Activated T-cell treated with anti-CD3 and anti-CD28 coated beads for 48 hours (primary cell): ENCODE data around the gene PCSK6.
A peak's percentile ranks its signal among the peaks of the same experiment; 100 is the strongest.

Source experiments
- DNase-seq: peaks from one replicate; pipeline ENCODE4 v3.0.0-alpha.2; 2020; ENCODE audit warnings: low read depth

PCSK6 gene

GRCh38 chr15:101498717-101499480 is 9.4 kb upstream of the PCSK6 start:
- DNase-seq, result no peak

DNA sequence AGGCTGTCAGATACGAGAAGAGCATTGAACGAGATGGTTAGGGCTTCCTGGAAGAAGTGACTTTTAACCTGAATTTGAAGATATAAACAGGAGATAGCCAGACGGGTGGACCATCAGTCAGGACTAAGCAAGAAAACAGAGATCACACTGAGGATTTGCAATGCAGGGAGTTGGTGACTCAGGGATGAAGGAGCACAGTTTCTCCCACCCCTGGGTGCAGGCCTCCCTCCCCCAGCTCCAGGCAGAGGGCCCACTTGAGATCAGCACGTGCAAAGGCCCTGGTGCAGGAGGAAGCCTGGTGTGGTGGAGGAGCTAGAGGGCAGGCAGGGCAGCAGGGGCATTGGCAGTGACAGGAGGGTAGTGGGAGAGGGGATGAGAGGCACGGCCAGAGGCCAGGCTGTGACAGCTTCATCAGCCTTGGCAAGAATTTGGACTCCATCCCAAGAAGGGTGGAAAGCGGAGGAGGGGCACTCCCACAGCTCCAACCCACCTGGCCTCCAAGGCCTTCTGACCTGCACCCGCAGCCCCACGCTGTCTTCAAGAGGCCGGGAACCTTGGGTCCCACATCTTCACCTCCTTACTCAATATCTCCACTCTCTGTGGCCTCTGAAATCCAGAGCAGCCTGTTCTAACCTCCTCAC is 8.7 kb upstream of the PCSK6 start:
- no peak for DNase-seq

- no peak for DNase-seq
These were observed 8.1 kb upstream of the PCSK6 start for GRCh38 chr15:101497484-101498034.

GRCh38 chr15:101497017-101497416 is 7.5 kb upstream of the PCSK6 start:
- no peak for DNase-seq

DNA sequence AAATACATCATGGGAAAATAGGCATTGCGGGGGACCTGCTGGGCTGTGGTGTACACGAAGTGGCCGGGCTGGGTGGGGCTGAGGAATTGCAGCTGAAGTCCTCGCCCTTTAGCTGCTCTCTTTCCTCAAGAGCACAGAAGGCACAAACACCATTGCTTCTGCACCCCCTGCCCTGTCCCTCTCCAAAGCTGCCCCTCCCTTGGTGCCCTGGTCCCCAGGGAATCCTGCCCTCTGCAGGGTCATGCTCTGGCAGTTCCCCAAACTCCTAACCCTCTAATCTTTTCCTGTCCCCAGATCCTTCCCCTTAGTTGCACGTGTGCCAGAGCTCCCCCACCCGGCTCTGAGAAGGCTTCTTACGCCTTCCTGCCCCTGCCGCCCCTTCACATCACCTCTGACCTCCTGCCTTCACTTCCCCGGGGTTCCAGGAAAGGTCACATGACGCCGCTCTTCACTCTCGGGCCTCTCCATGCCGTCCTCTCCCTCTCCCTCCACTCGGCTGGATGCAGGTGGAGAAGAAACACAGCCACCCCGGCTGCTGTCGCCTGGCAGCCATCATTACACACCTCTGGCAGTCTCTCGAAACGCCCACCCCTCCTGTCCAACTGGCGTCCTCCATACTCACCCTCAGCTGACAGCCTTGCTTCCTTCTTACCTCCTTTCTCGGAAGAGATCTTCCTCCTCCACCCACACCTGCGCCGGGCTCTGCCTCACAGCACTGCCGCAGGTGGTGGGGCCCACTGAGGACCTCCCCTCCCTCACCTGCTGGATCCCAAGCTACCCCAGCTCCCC is 6.9 kb upstream of the PCSK6 start:
- no peak for DNase-seq

- DNase-seq, result no peak
These were observed 6.1 kb upstream of the PCSK6 start for GRCh38 chr15:101495334-101496197.

- DNase-seq, result no peak
These were observed 4.8 kb upstream of the PCSK6 start for GRCh38 chr15:101494251-101494796.

DNA sequence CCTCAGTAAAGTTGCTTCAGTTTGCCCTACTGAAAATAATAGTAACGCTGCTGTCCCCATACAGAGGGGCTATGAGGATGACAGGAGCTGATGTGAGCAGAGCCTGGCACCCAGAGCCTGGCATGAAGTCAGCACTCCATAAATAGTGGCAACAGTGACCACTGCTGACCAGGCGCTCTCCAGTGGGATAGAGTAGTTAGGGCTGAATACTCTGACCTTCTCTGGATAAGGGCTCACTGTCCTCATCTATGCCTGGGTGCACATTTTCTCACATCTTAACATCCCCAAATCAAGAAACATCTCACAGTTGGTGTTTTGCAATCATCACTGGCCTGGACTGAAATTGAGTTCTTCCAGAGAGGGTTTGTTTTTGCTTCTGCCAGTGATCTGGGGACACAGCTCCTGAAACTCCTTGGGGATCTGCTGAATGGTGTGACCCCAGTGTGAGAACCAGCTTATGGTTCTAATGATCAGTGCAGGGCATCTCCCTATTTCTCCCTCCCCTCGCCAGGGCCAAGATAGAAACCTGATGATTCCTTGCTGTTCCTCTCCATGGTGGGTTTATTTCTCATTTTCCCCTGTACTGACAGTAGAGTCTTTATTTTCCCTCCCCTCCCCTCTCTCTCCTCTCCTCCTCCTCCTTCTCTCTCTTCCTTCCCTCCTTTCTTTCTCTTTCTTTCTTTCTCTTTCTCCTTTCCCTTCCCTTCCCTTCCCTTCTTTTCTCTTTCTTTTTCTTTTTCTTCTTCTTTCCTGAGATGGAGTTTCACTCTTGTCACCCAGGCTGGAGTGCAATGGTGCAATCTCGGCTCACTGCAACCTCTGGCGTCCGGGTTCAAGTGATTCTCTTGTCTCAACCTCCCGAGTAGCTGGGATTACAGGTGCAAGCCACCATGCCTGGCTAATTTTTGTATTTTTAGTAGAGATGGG is 3.5 kb upstream of the PCSK6 start:
- no peak for DNase-seq

GRCh38 chr15:101491734-101492640 is 2.5 kb upstream of the PCSK6 start:
- DNase-seq, result no peak

- DNase-seq, result no peak
These were observed 1.6 kb upstream of the PCSK6 start for GRCh38 chr15:101490922-101491733.

GRCh38 chr15:101490408-101490891 is 943 bp upstream of the PCSK6 start:
- DNase-seq, result no peak

DNA sequence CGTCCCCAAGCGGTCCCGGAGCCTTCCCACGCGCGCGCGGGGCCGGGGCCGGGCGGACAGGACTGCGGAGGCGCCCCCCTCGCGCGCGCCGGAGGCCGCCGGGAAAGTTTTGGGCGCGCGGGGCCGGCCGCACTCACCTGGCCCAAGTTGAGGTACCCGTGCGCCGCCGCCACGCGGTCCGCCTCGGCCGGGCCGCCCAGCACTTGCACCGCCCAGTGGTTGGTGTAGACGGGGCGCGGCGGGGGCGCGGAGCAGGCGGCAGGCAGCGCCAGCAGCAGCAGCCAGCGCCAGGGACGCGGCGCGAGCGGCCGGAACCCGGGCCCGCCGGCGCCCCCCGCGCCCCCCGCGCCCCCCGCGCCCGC is 289 bp downstream of the PCSK6 start:
- peak; percentile 36 for DNase-seq

- DNase-seq, result no peak
These were observed 975 bp downstream of the PCSK6 start for GRCh38 chr15:101488300-101489164.

DNA sequence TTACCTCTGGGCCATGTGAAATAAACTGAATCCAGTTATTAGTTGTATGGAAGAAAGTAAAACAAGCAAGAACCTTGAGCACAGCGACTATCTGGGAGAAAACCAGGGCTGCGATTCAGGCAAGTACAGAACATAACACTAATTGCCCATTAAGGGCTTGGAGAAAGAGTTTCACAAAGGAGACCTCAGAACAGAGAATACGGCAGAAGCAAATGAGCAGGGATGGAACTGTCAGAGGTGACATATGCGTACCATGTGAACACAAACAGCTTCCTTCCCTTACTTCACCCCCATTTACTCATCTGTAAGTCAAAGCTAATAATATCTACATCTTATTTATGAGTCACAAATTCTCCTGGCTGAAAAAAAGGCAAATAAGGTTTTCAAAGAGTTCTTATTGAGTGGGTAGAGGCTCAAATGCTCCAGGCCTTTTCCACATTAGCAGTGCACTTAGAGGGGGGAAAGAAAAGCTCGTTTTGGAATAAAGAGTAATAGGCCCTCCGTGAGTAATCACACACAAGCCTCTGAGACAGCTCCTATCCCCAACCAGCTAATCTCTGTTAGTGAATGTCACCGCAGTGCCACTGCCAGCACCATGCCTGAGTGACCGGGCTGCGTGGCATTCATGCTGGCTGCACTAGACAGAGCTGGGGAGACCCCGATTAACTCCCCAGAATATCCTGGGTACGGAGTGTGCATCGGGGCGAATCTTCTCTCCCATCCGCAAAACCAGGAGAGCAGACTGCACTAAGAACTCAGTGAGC is 2.6 kb downstream of the PCSK6 start:
- DNase-seq, result no peak

DNA sequence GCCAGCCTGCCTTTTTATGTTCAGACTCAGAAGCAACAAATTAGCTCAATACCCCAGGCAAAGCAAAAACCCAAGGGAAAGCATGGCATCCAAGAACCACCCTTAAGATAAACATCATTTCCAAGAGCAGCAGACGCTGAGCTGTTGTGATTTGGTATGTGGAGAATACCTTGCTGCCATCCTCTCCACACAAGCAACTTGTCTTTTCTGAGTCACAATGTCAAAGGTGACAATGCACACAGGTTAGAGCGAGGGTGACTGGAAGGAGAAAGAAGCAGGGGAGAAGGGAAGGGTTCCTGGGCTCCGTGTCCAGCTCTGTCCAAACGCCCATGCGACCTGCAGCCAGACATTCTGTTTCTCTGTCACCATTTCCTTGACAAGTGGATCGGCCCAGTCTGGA is 6.0 kb downstream of the PCSK6 start:
- no peak for DNase-seq
